NB4 (cell line): ENCODE data around the gene C1orf174.

Experiments used
- DNase-seq: peaks from one replicate; pipeline ENCODE4 v3.0.0; 2010; ENCODE audit warnings: low read depth
- H3K4me3 ChIP-seq: one replicate; pipeline ENCODE4 v1.5.1; 2011; ENCODE audit warnings: mild to moderate bottlenecking, low read depth, low read length, moderate library complexity
- CTCF ChIP-seq: IDR thresholded peaks from one replicate; pipeline ENCODE4 v1.5.1; 2012; ENCODE audit warnings: low read depth, low read length
- MYC ChIP-seq: IDR thresholded peaks from 2 replicates; pipeline ENCODE4 v1.6.1; 2011; ENCODE audit warnings: low read depth, low read length
- POLR2A ChIP-seq: IDR thresholded peaks from 2 replicates; pipeline ENCODE4 v1.6.1; 2011; ENCODE audit warnings: mild to moderate bottlenecking; ENCODE audit not compliant: insufficient read length; ENCODE audit errors: extremely low read depth
- TF ChIP-seq, protein P1 (sequence below): IDR thresholded peaks from 2 replicates; pipeline ENCODE4 v1.6.1; 2011; ENCODE audit warnings: low read depth, low read length

Gene C1orf174

GRCh38 chr1:3879787-3880428 is 20.2 kb downstream of the C1orf174 start:
- no peak overlapping the region for H3K4me3 ChIP-seq
- no peak for TF ChIP-seq CTCF
- TF ChIP-seq POLR2A: no peak
- TF ChIP-seq, protein P1, sequence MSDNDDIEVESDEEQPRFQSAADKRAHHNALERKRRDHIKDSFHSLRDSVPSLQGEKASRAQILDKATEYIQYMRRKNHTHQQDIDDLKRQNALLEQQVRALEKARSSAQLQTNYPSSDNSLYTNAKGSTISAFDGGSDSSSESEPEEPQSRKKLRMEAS: no peak
- TF ChIP-seq MYC: no peak
- no peak for DNase-seq

DNA sequence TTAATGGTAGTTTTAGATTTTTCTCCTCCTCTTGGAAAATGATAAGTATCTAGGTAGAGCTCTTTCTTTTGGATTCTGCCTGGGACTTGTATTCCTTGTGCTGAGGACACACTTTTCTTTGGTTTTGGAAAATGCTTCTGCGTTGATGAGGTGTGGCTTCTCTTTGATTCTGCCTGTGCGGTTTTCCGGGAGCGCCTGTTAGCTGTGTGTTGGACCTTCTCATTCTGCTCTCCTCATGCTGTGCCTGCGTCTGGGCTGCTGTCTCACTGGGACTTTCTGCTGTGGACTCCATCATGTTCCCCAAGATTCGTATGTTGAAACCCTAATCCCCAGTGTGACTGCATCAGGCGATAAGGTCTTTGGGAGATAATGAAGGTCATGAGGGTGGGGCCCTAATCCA is 21.0 kb downstream of the C1orf174 start:
- TF ChIP-seq POLR2A (no peak), CTCF (no peak), MYC (no peak)
- TF ChIP-seq, protein P1: no peak
- DNase-seq: no peak
- H3K4me3 ChIP-seq: no peak overlapping the region

DNA sequence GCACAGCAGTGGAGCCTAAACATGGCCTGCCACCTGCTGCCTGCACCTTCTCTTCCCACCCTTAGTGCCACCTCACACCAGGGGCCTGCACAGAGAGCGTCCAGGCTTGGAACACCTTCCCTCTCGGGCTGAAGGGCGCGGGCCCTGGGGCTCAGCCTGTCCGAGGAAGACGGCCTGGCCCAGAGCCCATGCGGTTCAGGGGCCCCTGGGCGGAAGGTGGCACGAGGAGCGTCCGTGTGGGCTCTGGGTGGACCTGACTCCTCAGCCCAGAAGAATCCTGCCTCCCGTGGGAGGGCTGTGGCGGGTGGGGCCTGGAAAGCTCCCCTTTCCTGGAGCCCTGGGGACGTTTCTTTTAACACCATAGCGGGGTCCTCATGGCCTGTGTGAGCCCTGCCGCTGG is 23.4 kb downstream of the C1orf174 start:
- H3K4me3 ChIP-seq: no peak overlapping the region
- no peak for DNase-seq
- TF ChIP-seq CTCF: no peak

DNA sequence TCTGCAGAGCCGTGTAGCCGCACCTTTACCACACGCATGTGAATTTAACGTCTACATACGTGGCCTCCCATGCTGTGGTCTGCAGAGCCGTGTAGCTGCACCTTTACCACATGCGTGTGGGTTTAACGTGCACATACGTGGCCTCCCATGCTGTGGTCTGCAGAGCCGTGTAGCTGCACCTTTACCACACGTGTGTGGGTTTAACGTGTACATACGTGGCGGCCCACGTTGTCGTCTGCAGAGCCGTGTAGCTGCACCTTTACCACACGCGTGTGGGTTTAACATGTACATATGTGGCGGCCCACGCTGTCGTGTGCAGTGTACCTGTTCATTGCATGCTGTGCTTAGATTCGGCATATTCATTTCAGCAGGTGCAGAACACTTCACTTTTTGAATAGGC is 25.3 kb downstream of the C1orf174 start:
- TF ChIP-seq MYC (no peak), CTCF (no peak), POLR2A (no peak)
- TF ChIP-seq, protein P1: no peak
- DNase-seq: no peak
- no peak overlapping the region for H3K4me3 ChIP-seq

- H3K4me3 ChIP-seq: no peak overlapping the region
- DNase-seq: no peak
- TF ChIP-seq MYC: no peak
- no peak for TF ChIP-seq POLR2A
- no peak for TF ChIP-seq CTCF
- TF ChIP-seq, protein P1: no peak
These were observed 27.5 kb downstream of the C1orf174 start for GRCh38 chr1:3872546-3872945.

DNA sequence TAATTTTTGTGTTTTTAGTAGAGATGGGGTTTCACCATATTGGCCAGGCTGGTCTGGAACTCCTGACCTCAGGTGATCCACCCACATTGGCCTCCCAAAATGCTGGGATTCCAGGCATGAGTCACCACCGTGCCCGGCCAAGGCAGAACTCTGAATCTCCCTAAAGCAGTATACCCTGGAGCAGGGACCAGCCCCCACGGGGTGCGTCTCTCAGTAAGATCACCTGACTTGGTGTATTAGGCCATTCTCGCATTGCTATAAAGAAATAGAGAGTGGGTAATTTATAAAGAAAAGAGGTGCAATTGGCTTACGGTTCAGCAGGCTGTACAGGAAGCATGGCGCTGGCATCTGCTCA is 28.6 kb downstream of the C1orf174 start:
- H3K4me3 ChIP-seq: no peak overlapping the region
- no peak for DNase-seq
- TF ChIP-seq POLR2A (no peak), MYC (no peak), CTCF (no peak)
- TF ChIP-seq, protein P1: no peak
